WTC11 (cell line): ENCODE data around the gene PRKCE. TPM values are rescaled to one million over a fixed set of nuclear protein-coding genes. Genes with fewer than 3 reads are reported as not detected.

Source experiments
- ATAC-seq: fragments of 200-7000 bp; cut with Tn5 transposase; 2 replicates; pipeline ENCODE4 v1.10.0; 2021; ENCODE audit warnings: mild to moderate bottlenecking, moderate library complexity
- CTCF ChIA-PET: fragments of 300-600 bp; sonication (Branson Sonifier 250); formaldehyde crosslinking; loops from one replicate; lab custom pipeline; 2021; ENCODE audit warnings: antibody characterized with exemption; lab: Charles Lee
- POLR2A ChIA-PET: fragments of 350-600 bp; sonication (Branson Sonifier 250); formaldehyde crosslinking; loops from one replicate; lab custom pipeline; 2021; ENCODE audit warnings: antibody characterized with exemption; lab: Charles Lee
- DNase-seq: peaks from one replicate; pipeline ENCODE4 v3.0.0; 2021; ENCODE audit warnings: low spot score
- H3K27ac Mint-ChIP-seq: 2 replicates; pipeline ENCODE4 v1.8.0; 2021; ENCODE audit warnings: mixed read lengths
- H3K27me3 Mint-ChIP-seq: 2 replicates; pipeline ENCODE4 v1.8.0; 2021; ENCODE audit warnings: low read depth, mild to moderate bottlenecking, moderate library complexity, mixed read lengths
- H3K36me3 Mint-ChIP-seq: 2 replicates; pipeline ENCODE4 v1.8.0; 2021; ENCODE audit warnings: mixed read lengths
- H3K4me1 Mint-ChIP-seq: 2 replicates; pipeline ENCODE4 v1.8.0; 2022; ENCODE audit warnings: mixed read lengths
- H3K4me3 Mint-ChIP-seq: 2 replicates; pipeline ENCODE4 v1.8.0; 2021; ENCODE audit warnings: mild to moderate bottlenecking, moderate library complexity, mixed read lengths
- H3K9me3 Mint-ChIP-seq: 2 replicates; pipeline ENCODE4 v1.8.0; 2021; ENCODE audit warnings: mixed read lengths
- AFF4 ChIP-seq: sonication (generic); formaldehyde crosslinking; IDR thresholded peaks from 2 replicates; pipeline ENCODE4 v1.8.1; 2023; ENCODE audit warnings: mild to moderate bottlenecking, missing genetic modification reagents, borderline replicate concordance
- ATF1 ChIP-seq: sonication (generic); formaldehyde crosslinking; IDR thresholded peaks from 2 replicates; pipeline ENCODE4 v1.8.1; 2023; ENCODE audit warnings: mild to moderate bottlenecking, moderate library complexity, missing genetic modification reagents
- ATF6 ChIP-seq: sonication (generic); formaldehyde crosslinking; IDR thresholded peaks from 2 replicates; pipeline ENCODE4 v1.8.1; 2023; ENCODE audit warnings: mild to moderate bottlenecking, missing genetic modification reagents
- CDX4 ChIP-seq: fragments of 250-450 bp; sonication (Bioruptor Pico); IDR thresholded peaks from 2 replicates; pipeline ENCODE4 v1.9.0; 2021; ENCODE audit warnings: moderate library complexity, mild to moderate bottlenecking, inconsistent platforms, borderline replicate concordance
- CREB1 ChIP-seq: sonication (generic); formaldehyde crosslinking; IDR thresholded peaks from 2 replicates; pipeline ENCODE4 v1.8.0; 2023; ENCODE audit warnings: mild to moderate bottlenecking, missing genetic modification reagents
- CREM ChIP-seq: sonication (generic); formaldehyde crosslinking; IDR thresholded peaks from 2 replicates; pipeline ENCODE4 v1.8.1; 2022; ENCODE audit warnings: mild to moderate bottlenecking, missing genetic modification reagents, moderate library complexity
- CTCF ChIP-seq: fragments of 200-600 bp; IDR thresholded peaks from 2 replicates; pipeline ENCODE4 v1.8.0; 2022; ENCODE audit warnings: antibody characterized with exemption
- E2F4 ChIP-seq: sonication (generic); formaldehyde crosslinking; IDR thresholded peaks from 2 replicates; pipeline ENCODE4 v1.8.1; 2022; ENCODE audit warnings: low read depth, mild to moderate bottlenecking, moderate library complexity, missing genetic modification reagents, borderline replicate concordance
- ELF4 ChIP-seq: sonication (generic); formaldehyde crosslinking; IDR thresholded peaks from 2 replicates; pipeline ENCODE4 v1.8.1; 2022; ENCODE audit warnings: low read depth, mild to moderate bottlenecking, moderate library complexity, missing genetic modification reagents
- ESRRA ChIP-seq: sonication (generic); formaldehyde crosslinking; IDR thresholded peaks from 2 replicates; pipeline ENCODE4 v1.8.1; 2022; ENCODE audit warnings: mild to moderate bottlenecking, missing genetic modification reagents, borderline replicate concordance
- FOXJ3 ChIP-seq: sonication (generic); formaldehyde crosslinking; IDR thresholded peaks from 2 replicates; pipeline ENCODE4 v1.9.0; 2021; ENCODE audit warnings: missing genetic modification reagents, mild to moderate bottlenecking, borderline replicate concordance
- HMGA2 ChIP-seq: fragments of 250-450 bp; sonication (Bioruptor Pico); IDR thresholded peaks from 2 replicates; pipeline ENCODE4 v1.4.0; 2021; ENCODE audit warnings: mild to moderate bottlenecking, moderate library complexity
- IRF2 ChIP-seq: sonication (generic); formaldehyde crosslinking; IDR thresholded peaks from 2 replicates; pipeline ENCODE4 v1.8.0; 2022; ENCODE audit warnings: low read depth, missing genetic modification reagents, borderline replicate concordance
- KAT7 ChIP-seq: sonication (generic); formaldehyde crosslinking; IDR thresholded peaks from 2 replicates; pipeline ENCODE4 v1.8.1; 2023; ENCODE audit warnings: missing genetic modification reagents, mild to moderate bottlenecking, borderline replicate concordance
- MAX ChIP-seq: sonication (generic); formaldehyde crosslinking; IDR thresholded peaks from 2 replicates; pipeline ENCODE4 v1.8.0; 2022; ENCODE audit warnings: mild to moderate bottlenecking, missing genetic modification reagents
- MLX ChIP-seq: sonication (generic); formaldehyde crosslinking; IDR thresholded peaks from 2 replicates; pipeline ENCODE4 v1.8.1; 2023; ENCODE audit warnings: mild to moderate bottlenecking, missing genetic modification reagents, moderate library complexity
- MXD4 ChIP-seq: fragments of 250-450 bp; sonication (Bioruptor Pico); IDR thresholded peaks from 2 replicates; pipeline ENCODE4 v1.8.0; 2021; ENCODE audit warnings: mild to moderate bottlenecking, moderate library complexity, borderline replicate concordance
- SMAD3 ChIP-seq: sonication (generic); formaldehyde crosslinking; IDR thresholded peaks from 2 replicates; pipeline ENCODE4 v1.8.0; 2022; ENCODE audit warnings: missing genetic modification reagents, mild to moderate bottlenecking, borderline replicate concordance
- SOX15 ChIP-seq: fragments of 250-450 bp; sonication (Bioruptor Pico); IDR thresholded peaks from 2 replicates; pipeline ENCODE4 v1.9.0; 2021; ENCODE audit warnings: mild to moderate bottlenecking
- TCF7 ChIP-seq: sonication (generic); formaldehyde crosslinking; IDR thresholded peaks from 2 replicates; pipeline ENCODE4 v1.8.0; 2022; ENCODE audit warnings: mild to moderate bottlenecking, low read depth, missing genetic modification reagents, moderate library complexity
- TEAD4 ChIP-seq: sonication (generic); formaldehyde crosslinking; IDR thresholded peaks from 2 replicates; pipeline ENCODE4 v1.8.0; 2022; ENCODE audit warnings: mild to moderate bottlenecking, missing genetic modification reagents
- ZNF219 ChIP-seq: sonication (generic); formaldehyde crosslinking; IDR thresholded peaks from 2 replicates; pipeline ENCODE4 v1.8.0; 2023; ENCODE audit warnings: missing genetic modification reagents, mild to moderate bottlenecking, borderline replicate concordance
- ZNF232 ChIP-seq: sonication (generic); formaldehyde crosslinking; IDR thresholded peaks from 2 replicates; pipeline ENCODE4 v1.8.0; 2022; ENCODE audit warnings: mild to moderate bottlenecking, missing genetic modification reagents
- ZNF671 ChIP-seq: fragments of 250-450 bp; sonication (Bioruptor Pico); IDR thresholded peaks from 2 replicates; pipeline ENCODE4 v1.8.0; 2021; ENCODE audit warnings: mild to moderate bottlenecking
- total RNA-seq: library from RNA; stranded (reverse); gene quantifications from 3 replicates; pipeline ENCODE4 v1.2.3, GENCODE V29; 2021

PRKCE gene
- total RNA-seq, 1 experiment from 2014 or later = 5.8 TPM

- TF ChIP-seq AFF4 (CRISPR knock-in tag) (no peak), ATF1 (CRISPR knock-in tag) (no peak), ZNF671 (CRISPR knock-in tag) (no peak), SMAD3 (no peak), MXD4 (CRISPR knock-in tag) (no peak), IRF2 (no peak), SOX15 (CRISPR knock-in tag) (no peak), ELF4 (no peak)
- TF ChIP-seq, all 79 proteins: peak for 0
Measured at GRCh38 chr2:46116553-46116991, 465.1 kb downstream of the PRKCE start (continued).

- no peak for DNase-seq
- no peaks in the 10 kb centered on the region for H3K27me3 Mint-ChIP-seq
- no peak for ATAC-seq
Measured at GRCh38 chr2:46117379-46117778, 465.9 kb downstream of the PRKCE start.

GRCh38 chr2:46117994-46118393 lies 466.5 kb downstream of the PRKCE start:
- H3K4me3 Mint-ChIP-seq = no peak overlapping the region
- ChIA-PET POLR2A (no interaction called here), CTCF (no interaction called here)
- no peak for TF ChIP-seq KAT7 (CRISPR knock-in tag)
- no peak for TF ChIP-seq MAX (CRISPR knock-in tag)
- TF ChIP-seq ZNF232 = no peak
- no peak for TF ChIP-seq ZNF219 (CRISPR knock-in tag)
- TF ChIP-seq TCF7 = no peak
- TF ChIP-seq TEAD4 (CRISPR knock-in tag) = no peak
- TF ChIP-seq FOXJ3 = no peak
- no peak for TF ChIP-seq ATF6
- no peak for TF ChIP-seq CREB1 (CRISPR knock-in tag)
- TF ChIP-seq ESRRA (CRISPR knock-in tag) = no peak
- TF ChIP-seq CTCF = no peak
- TF ChIP-seq CDX4 (CRISPR knock-in tag) = no peak
- TF ChIP-seq MLX = no peak
- TF ChIP-seq HMGA2 = no peak

More at GRCh38 chr2:46117379-46117778, 465.9 kb downstream of the PRKCE start:
- ChIA-PET POLR2A (no interaction called here), CTCF (interaction anchor here (1.6 kb wide), 1 partner anchor 54 kb away, joined by 5 read pairs; no protein-coding TSS in a partner anchor)
- Mint-ChIP-seq H3K27ac (no peak overlapping the region), H3K4me3 (no peak overlapping the region), H3K9me3 (no peaks in the 10 kb centered on the region), H3K36me3 (no peaks in the 10 kb centered on the region), H3K4me1 (peaks cover 2% of the 10 kb centered on the region; the same call in 1 of the 2 replicates)
- TF ChIP-seq SOX15 (CRISPR knock-in tag) = no peak
- no peak for TF ChIP-seq CREM (CRISPR knock-in tag)
- no peak for TF ChIP-seq E2F4
- no peak for TF ChIP-seq ZNF232

More at GRCh38 chr2:46117994-46118393, 466.5 kb downstream of the PRKCE start:
- Mint-ChIP-seq H3K36me3 (no peaks in the 10 kb centered on the region), H3K27me3 (no peaks in the 10 kb centered on the region), H3K9me3 (no peaks in the 10 kb centered on the region), H3K27ac (no peak overlapping the region), H3K4me1 (peaks cover 2% of the 10 kb centered on the region; the same call in 1 of the 2 replicates)
- no peak for ATAC-seq
- DNase-seq = no peak
